WERI-Rb-1 (cell line): ENCODE data around the gene ARCN1.

ENCODE experiments used
- DNase-seq: peaks from one replicate; pipeline ENCODE4 v3.0.0-alpha.2; 2020
- H3K27ac ChIP-seq: fragments of 250-450 bp; sonication (Bioruptor Pico); 2 replicates; pipeline ENCODE4 v1.5.1; 2020; ENCODE audit warnings: mild to moderate bottlenecking, moderate library complexity
- H3K27me3 ChIP-seq: fragments of 250-450 bp; sonication (Bioruptor Pico); 2 replicates; pipeline ENCODE4 v1.5.1; 2021; ENCODE audit warnings: mild to moderate bottlenecking, low read depth, moderate library complexity; ENCODE audit not compliant: insufficient read depth, severe bottlenecking
- H3K36me3 ChIP-seq: fragments of 250-450 bp; sonication (Bioruptor Pico); 2 replicates; pipeline ENCODE4 v1.5.1; 2020; ENCODE audit warnings: mild to moderate bottlenecking, moderate library complexity
- H3K4me3 ChIP-seq: 2 replicates; pipeline ENCODE4 v1.5.1; 2011; ENCODE audit warnings: low read depth, mild to moderate bottlenecking, control low read depth, low read length
- H3K9me3 ChIP-seq: fragments of 250-450 bp; sonication (Bioruptor Pico); 2 replicates; pipeline ENCODE4 v1.5.1; 2021; ENCODE audit warnings: mild to moderate bottlenecking, moderate library complexity; ENCODE audit not compliant: severe bottlenecking
- CTCF ChIP-seq: IDR thresholded peaks from 2 replicates; pipeline ENCODE4 v1.5.1; 2011; ENCODE audit warnings: low read depth, mild to moderate bottlenecking, control low read depth, inconsistent platforms, low read length

ARCN1 gene

GRCh38 chr11:118620529-118621070 is 48.4 kb downstream of the ARCN1 start:
- Histone ChIP-seq H3K27ac (peak overlapping the region; percentile 87), H3K27me3 (no peaks in the 10 kb centered on the region), H3K36me3 (peaks cover 4% of the 10 kb centered on the region; the same call in 1 of the 2 replicates), H3K4me3 (peak overlapping the region; percentile 62), H3K9me3 (no peaks in the 10 kb centered on the region)
- DNase-seq, result no peak
- TF ChIP-seq CTCF, result no peak

GRCh38 chr11:118621071-118621783 is 49.0 kb downstream of the ARCN1 start:
- DNase-seq, result peak; percentile 93
- peak overlapping the region; percentile 62 for H3K4me3 ChIP-seq
- peaks cover 7% of the 10 kb centered on the region; the same call in 1 of the 2 replicates for H3K36me3 ChIP-seq
- no peaks in the 10 kb centered on the region for H3K27me3 ChIP-seq
- no peaks in the 10 kb centered on the region for H3K9me3 ChIP-seq
- no peak for TF ChIP-seq CTCF
- H3K27ac ChIP-seq, result peak overlapping the region; percentile 87

- no peaks in the 10 kb centered on the region for H3K9me3 ChIP-seq
- H3K4me3 ChIP-seq, result peak overlapping the region; percentile 62
- H3K27ac ChIP-seq, result peak overlapping the region; percentile 87
- H3K27me3 ChIP-seq, result no peaks in the 10 kb centered on the region
- no peak for TF ChIP-seq CTCF
- DNase-seq, result no peak
- H3K36me3 ChIP-seq, result peaks cover 10% of the 10 kb centered on the region; the same call in 1 of the 2 replicates
These were observed 49.7 kb downstream of the ARCN1 start for GRCh38 chr11:118621784-118622375.

- TF ChIP-seq CTCF, result no peak
These were observed 50.4 kb downstream of the ARCN1 start for GRCh38 chr11:118622376-118623268.

DNA sequence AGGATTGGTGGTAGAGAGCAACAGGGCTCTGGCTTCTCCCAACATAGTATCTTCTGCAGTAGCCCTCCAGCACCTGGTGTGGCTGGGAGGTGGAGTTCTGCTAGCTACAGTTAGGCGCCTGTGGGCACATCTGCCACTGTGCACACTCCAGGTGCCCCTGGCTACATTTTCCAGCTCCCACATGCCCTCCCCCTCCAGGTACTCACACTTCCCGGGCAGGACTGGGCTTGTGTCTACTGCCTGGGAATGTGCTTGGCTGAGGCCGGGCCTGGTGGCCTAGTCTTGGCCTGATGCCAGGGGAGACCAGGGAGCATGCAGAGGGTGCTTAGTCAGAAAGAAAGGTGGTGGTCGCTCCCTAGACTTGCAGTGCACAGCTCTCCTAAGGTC is 51.1 kb downstream of the ARCN1 start:
- no peak overlapping the region for H3K4me3 ChIP-seq
- DNase-seq, result no peak

More at GRCh38 chr11:118622376-118623268, 50.4 kb downstream of the ARCN1 start:
- Histone ChIP-seq H3K9me3 (no peaks in the 10 kb centered on the region), H3K27ac (no peak overlapping the region), H3K36me3 (peaks cover 18% of the 10 kb centered on the region; the same call in 1 of the 2 replicates), H3K4me3 (no peak overlapping the region), H3K27me3 (no peaks in the 10 kb centered on the region)
- no peak for DNase-seq

More for the DNA sequence above, 51.1 kb downstream of the ARCN1 start:
- Histone ChIP-seq H3K9me3 (no peaks in the 10 kb centered on the region), H3K27me3 (no peaks in the 10 kb centered on the region), H3K36me3 (peaks cover 23% of the 10 kb centered on the region), H3K27ac (no peak overlapping the region)
- TF ChIP-seq CTCF, result no peak
